Measurements from ENCODE around the gene PRUNE2.

Gene PRUNE2

DNA sequence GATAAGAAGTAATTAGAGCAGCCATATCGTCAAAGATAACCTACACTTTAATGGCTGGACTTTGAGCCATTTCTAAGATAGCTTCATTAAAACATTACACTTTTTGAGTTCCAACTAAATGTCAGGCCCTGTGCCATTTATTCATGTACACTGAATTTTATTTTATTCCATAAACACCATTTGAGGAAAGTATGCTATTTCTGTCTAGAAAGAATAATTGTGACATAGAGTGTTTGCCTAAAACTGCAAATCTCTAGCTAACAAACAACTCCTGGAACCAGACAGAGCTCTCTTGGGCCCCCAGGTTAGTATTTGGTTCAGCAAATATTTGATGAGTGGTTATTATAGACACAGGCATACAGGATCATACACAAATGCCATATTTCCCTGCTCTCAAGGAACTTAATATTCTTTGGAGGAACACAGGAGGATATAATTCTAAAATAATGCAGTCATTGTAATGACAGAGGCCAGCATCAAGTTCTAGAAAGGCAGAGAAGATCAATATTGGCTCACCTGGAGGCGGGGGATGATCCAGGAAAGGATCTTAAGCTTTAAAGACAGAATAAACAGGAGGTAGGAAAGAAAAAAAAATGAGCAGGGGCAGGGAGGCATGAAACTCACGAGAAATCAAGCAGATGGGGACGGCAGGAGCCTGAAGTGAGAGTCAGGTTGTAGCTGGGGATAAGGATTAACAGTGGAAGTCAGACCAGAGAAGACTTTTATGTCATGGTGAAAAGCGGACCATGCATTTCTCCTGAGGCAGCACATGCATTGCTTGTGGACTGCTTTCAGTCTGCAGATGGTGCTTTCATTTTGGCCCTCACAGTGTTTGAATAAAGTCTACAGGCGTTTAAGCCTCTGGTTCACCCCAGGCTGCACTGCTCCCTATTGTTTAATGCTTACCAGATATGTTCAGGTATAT lies 319.3 kb downstream of the PRUNE2 start:
- no peak for DNase-seq

DNA sequence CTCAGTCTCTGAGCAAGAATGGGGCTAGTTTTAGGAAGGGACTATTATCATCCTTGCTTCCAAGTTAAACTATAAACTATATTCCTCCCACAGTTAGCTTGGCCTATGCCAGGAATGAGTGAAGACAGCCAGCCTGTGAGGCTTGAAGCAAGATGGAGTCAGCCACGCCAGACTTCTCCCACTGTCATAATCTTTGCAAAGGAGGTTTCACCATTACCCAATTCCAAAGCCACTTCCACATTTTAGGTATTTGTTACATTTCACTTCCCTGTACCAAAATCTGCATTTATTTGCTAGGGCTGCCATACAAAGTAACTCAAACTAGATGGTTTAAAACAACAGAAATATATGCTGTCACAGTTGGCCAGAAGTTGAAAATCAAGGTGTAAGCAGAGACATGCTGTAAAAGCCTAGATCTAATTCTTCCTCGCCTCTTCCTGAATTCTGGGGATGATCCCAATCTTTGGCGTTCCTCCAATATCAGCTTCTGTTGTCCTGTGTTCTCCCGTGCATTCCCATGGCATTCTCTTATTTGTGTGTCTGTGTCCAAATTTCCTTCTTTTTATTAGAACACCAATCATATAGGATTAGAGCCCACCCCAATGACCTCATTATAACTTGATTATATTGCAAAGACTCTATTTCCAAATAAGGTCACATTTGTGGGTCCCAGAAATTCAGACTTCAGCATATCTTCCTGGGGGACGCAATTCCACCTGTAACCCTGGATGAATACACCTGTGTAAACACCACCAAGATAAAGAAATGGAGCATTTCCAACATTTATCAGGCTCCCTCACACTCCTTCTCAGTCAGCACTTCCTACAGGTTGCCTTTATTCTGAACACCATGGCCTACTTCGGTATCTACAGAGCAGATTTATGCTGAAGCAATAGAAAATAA lies 320.2 kb downstream of the PRUNE2 start:
- no peak for DNase-seq

DNA sequence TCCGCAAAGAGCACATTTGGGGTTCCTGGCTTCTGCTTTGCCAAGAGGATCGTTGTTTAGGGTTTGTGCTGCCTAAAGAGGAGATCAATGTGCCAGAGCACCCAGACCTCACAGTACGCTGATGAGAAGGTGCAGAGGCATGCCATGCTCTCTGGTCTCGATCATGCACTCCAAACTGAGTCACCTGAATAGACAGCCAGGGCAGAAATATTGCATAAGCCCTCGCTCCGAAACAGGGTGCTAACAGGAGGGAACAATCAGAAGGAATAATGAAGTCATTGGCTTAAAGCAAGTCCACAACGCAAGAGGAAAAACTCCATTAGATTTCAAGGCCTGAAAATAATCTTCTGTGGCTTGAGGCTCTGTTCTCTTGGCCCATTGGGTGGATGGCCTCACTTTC lies 322.7 kb downstream of the PRUNE2 start:
- no peak for DNase-seq

DNA sequence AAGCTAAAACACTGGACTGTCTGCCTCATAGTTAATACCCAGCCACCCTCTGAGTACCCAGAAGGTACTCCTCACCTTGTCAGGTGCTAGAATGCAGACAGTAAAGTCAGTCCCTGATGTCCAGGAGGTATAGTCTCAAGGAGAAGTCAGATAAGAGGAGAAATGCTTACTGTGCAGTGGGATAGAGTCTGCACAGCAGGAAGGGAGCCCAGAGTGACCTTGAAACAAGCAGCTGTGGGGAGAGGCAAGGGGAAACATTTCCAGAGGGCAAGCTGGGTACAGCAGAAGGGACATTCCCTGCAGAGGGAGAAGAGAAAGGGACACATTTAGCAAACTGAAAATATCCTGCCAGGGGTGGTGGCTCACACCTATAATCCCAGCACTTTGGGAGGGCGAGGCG lies 324.2 kb downstream of the PRUNE2 start:
- no peak for DNase-seq

DNA sequence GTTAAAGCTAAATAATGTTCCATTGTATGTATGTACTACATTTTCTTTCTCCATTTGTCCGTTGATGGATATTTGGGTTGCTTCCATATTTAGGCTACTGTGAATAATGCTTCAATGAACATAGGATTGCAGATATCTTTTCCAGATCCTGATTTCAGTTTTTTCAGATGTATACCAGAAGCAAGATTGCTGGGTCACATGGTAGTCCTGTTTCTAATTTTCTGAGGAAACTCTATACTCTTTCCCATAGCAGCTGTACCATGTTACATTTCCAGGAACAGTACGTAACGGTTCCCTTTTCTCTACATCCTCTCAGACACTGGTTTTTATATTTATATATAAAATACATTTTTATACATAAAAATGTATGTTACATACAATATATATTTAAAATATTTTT lies 325.1 kb downstream of the PRUNE2 start:
- no peak for DNase-seq

DNA sequence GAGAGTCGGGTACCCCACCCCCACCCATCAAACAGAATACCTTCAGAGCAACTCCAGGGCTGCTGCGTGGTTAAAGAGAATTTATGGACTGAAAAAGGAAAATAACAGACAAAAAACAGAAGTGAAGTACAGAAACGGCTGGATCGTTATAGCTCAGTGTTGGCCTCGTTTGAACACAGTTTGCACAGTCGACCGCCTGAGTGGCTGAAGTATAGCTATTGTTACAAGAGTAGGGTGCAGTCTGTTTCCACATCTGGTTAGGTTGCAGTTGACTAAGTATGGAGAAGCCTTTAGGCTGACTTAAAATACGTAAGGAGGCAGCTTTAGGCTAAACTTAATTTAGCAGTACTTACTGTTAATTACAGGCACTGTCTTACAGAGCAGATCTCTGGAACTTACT lies 325.7 kb downstream of the PRUNE2 start:
- no peak for DNase-seq

DNA sequence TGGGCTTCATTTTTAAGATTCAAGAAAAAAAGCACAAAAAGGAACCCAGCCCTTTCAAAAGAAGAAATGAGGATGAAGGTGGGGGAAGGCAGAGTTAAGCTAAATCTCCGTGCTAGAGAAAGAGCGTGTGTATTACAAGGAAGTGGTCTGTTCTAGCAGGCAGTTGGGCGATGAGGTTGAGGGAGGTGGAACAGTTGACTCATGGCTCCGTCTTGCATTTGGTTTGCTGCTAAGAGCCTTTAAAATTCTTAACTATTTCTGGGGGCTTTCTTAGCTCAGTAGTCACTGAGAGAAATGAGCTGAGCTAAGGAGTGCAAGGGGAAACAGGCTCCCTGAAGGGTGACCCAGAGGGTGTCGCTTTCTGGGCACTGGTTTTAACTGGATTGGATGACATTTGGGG lies 329.6 kb downstream of the PRUNE2 start:
- no peak for DNase-seq

DNA sequence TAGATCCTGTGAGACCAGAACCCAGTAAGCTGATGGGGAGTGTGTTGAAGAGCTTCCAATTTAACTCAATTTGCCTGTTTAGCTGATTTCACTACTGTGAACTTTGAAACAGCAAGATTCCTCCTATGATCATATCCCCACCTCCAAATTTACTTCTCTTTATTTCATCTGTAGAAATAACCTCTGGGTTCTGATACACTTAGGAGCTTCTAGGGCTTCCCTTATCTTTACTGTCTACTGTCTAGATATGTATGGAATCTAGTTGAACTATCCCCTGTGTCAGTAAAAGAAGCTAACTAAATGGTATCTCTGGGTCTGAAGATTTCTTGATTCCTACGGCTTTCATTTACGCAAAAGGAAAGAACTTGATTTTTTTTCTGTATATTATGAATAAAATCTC lies 330.2 kb downstream of the PRUNE2 start:
- DNase-seq, result no peak

DNA sequence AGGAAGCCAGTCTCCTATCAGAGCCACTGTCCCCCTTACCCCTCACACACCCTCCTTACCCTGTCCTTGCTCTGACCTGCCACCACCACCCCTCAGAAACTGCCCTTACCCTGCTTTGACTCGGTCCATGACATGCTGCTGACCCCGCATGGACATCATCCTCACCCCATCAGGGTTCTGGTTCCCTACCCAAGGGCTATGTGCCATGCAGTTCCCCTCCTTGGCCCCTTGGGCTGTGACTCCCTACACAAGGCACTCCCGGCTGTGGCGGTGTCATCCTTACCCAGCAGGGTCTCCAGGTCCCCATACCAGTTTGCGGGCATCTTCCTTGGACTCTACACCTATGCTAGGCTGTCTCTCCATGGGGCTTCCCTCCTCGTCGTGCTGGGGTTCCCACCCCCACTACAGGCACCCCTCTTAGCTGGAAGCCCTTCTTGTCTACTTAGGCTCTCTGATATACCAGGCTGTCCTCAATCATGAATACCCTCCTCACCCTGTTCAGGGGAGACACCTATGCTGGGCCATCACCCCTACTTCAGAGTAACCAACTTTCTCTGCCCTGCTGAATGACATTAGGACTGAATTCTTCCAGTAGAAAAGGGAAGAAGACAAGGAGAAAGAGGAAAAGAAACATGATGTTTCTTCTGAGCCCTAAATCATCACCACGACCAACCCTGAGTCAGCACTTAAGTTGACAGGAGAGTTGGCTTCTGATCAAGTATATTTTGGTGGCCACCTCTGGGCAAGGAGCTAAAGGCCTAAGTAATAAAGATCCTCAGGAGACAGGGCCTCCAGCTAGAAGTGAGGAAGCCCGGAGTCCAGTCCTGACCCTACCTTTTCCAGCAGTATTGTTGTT lies 331.8 kb downstream of the PRUNE2 start:
- no peak for DNase-seq

DNA sequence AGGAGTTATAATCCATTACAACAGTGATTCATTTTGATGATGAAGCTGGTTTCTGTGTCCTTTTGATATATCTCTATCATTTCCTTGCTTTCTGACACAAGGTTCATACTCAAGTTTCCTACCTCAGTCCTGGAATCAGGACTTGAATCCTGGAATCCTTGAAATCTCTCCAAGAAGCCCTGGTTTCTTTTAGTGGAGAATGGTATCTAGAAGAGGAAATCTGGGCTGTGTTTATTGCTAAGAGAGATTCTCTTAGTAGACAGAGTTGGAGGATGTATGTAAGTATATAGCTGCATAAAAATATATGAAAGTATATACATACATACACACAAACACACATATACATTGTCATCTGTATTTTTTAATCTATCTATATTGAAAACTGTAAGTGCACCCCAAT lies 332.5 kb downstream of the PRUNE2 start:
- DNase-seq, result no peak

DNA sequence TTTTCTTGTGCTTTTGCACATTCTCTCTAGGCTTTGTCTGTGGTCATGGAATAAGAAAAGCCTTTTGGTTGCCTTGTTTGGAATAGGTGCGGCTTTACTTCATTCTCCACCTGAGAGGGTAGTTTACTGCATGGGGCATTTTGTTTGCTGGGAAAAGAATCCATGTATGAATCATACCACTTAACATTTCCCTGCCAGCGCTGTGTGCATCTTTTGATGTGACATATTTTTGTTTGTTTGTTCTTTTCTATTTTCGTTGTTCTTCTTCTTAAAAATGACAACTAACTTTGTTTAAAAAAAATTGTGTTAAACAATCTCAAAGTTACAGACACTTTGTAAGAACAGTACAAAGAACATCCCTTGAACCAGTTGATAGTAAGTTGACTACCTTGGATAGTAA lies 333.8 kb downstream of the PRUNE2 start:
- DNase-seq, result no peak

DNA sequence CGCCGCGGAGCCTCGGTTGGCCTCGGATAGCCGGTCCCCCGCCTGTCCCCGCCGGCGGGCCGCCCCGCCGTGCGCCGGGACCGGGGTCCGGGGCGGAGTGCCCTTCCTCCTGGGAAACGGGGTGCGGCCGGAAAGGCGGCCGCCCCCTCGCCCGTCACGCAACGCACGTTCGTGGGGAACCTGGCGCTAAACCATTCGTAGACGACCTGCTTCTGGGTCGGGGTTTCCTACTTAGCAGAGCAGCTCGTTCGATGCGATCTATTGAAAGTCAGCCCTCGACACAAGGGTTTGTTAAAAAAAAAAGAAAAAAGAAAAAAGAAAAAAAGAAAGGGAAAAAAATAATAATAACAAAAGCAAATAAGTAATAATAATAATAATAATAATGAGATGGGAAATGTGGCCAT lies 334.2 kb downstream of the PRUNE2 start:
- DNase-seq, result no peak

DNA sequence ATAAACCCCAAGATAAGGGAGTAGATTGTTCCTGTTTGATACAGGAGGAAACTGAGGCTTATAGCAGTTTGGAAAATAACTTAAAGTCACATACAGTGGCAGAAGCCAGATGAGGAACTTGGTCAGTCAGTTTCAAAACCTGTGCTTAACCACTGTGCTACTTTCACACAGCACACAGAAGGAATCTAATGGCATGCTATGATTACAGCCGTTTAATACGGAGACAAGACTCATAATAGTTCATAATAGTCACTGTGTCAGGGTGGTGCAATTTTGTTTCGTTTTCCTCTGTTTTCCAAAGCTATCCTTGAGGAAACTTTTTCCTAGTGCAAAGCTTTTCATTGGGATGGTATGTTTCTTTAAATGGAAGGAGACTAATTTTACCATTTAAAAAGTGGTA lies 334.6 kb downstream of the PRUNE2 start:
- no peak for DNase-seq

DNA sequence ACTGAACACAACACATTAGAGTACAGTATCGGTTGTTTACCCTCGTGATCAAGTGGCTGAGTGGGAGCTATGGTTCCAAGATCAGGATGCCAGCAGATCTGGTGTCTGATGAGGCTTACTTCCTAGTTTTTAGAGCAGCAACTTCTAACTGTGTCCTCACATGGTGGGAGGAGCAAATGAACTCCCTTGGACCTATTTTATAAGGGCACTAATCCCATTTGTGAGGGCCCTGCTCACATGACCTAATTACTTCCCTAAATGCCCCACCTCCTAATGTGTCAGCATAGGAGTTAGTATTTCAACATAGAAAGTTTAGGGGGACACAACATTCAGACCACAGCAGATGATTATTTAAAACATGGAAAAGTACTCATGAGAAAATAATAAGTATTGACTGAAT lies 335.1 kb downstream of the PRUNE2 start:
- DNase-seq, result no peak

DNA sequence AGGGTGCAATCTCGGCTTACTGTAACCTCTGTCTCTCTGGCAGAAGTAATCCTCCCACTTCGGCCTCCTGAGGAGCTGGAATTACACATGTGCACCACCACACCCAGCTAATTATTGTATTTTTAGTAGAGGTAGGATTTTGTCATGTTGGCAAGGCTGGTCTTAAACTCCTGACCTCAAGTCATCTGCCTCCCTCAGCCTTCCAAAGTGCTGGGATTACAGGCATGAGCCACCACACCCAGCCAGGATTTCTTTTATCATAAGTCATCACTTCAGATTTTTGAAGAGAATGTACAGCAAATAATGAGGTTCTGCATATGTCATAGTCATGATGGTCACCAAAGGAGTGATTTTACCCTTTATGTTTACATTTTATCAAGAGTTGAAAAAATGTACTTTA lies 338.8 kb downstream of the PRUNE2 start:
- no peak for DNase-seq

DNA sequence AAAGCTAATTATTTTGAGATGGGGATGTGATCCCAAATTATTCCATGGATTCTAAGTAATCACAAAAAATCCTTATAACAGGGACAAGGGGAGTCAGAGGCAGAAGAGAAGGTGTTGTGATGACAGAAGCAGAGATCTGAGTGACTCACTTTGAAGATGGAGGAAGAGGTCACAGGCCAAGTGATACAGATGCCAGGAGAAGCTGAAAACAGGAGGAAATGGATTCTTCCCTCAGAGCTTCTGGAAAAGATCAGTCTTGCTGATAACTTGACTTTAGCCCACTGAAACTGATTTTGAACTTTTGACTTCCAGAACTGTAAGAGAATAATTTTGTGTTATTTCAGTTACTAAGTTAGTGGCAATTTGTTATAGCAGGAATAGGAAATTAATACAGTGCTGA lies 341.6 kb downstream of the PRUNE2 start:
- no peak for DNase-seq

DNA sequence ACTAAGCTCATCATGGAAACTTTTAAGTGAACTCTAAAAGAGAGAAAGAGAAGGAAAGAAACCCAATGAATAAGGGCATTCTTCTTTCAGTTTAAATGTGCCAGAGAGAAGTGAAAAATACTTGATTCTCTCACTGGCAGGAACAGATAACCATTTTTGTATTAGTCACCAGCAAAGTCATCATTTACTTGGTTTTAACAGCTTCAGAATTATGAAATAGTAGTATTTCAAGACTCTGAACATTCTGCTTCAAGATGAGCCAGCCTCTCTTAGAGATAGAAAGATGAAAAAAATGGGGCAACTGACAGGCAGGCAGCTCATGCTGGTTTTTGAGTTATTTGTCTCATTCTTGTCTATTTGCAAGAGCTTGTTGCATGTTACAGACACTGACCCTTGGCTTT lies 343.4 kb downstream of the PRUNE2 start:
- no peak for DNase-seq

DNA sequence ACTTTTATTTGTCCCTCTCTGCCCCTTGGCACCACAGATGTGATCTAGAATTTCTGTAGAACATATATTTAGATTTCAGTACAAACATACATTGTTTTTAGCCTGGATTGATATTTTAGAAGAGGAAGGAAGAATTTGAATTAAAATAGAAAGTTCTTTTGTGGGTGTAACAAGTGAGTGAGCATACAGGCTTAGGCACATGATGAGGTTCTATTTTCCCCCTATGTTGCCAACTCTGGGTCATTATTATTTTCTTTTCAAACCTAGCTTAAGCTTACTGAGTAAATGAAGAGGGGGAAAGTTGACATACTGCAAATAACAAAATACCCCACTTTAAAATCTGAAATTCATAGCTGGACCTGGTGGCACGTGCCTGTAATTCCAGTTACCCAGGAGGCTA lies 344.0 kb downstream of the PRUNE2 start:
- no peak for DNase-seq

All from SHP77 treated with DMSO at 0.1 percent for 48 hours (cell line).